ENCODE data around the gene KIR3DL2.
"Not testable (repeated sequence)": the region's sequence is repeated elsewhere in the genome, so short reads cannot be mapped to it uniquely, and the experiment has no call there.

Gene KIR3DL2

DNA sequence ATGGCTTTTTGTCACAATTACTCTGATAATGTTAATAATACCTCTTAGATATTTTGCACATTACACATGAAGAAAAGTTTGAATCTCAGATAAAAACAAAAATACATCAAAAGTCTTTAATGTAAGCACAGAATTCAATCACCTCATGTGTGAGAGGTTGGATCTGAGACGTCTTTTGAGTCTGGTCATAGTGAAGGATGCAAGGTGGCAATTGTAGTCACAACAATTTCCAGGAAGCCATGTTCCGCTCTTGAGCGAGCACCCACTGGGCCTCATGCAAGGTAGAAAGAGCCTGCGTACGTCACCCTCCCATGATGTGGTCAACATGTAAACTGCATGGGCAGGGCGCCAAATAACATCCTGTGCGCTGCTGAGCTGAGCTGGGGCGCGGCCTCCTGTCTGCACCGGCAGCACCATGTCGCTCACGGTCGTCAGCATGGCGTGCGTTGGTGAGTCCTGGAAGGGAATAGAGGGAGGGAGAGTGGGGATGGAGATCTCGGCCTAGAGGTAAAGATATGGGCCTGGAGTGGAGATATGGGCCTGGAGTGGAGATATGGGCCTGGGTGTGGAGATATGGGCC is at the start of gene KIR3DL2:
KIR3DL2 (plus strand) TSS at position 383 of the 580 bp plus-strand sequence; CDS start at position 416, 33 bp downstream.
- H3K27ac ChIP-seq, result not testable (repeated sequence)

DNA sequence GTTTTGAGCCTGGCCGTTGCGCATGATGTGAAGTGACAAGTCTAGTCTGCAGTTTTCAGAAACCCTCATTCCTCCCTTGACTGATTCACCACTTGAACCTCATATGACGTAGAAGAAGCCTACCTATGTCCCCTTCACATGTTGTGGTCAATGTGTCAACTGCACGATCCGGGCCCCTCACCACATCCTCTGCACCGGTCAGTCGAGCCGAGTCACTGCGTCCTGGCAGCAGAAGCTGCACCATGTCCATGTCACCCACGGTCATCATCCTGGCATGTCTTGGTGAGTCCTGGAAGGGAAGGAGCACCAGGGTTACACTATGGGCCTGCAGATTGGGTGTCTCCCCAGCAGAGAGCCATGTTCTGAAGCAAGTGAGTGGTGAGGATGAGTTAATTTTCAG is 46.8 kb upstream of the KIR3DL2 start, which contains the start of gene KIR2DL4:
KIR2DL4 (plus strand) TSS at position 201 of the 400 bp plus-strand sequence; CDS start at position 243, 42 bp downstream.
- H3K27ac ChIP-seq, result no peak within 1 kb of the TSS
- TF ChIP-seq ZFX (IDR thresholded peaks at IDR 0.05; ENCODE audit: borderline replicate concordance), result no peak
- TF ChIP-seq, protein P1, sequence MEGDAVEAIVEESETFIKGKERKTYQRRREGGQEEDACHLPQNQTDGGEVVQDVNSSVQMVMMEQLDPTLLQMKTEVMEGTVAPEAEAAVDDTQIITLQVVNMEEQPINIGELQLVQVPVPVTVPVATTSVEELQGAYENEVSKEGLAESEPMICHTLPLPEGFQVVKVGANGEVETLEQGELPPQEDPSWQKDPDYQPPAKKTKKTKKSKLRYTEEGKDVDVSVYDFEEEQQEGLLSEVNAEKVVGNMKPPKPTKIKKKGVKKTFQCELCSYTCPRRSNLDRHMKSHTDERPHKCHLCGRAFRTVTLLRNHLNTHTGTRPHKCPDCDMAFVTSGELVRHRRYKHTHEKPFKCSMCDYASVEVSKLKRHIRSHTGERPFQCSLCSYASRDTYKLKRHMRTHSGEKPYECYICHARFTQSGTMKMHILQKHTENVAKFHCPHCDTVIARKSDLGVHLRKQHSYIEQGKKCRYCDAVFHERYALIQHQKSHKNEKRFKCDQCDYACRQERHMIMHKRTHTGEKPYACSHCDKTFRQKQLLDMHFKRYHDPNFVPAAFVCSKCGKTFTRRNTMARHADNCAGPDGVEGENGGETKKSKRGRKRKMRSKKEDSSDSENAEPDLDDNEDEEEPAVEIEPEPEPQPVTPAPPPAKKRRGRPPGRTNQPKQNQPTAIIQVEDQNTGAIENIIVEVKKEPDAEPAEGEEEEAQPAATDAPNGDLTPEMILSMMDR (IDR thresholded peaks at IDR 0.05), result no peak

DNA sequence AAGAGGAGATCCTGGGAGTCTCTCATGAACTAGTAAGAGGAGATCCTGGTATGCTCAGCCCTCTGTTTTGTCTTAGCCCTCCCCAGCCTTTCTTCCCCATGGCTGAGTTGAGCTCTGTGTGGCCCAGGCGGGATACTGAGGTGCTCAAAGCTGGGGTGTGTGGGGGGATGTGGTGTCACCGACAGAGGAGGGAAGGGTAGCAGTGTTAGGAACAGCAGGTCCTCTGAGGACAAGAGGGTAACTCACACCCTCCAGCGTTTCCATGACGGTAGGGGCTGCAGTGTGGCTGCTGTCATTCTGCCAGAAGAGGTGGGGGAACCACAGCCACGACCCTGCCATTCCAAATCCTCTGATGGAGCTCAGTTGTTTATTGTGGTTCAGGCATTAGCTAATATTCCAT is 46.1 kb upstream of the KIR3DL2 start:
- no peak overlapping the region for H3K27ac ChIP-seq
- TF ChIP-seq, protein P1 (IDR thresholded peaks at IDR 0.05), result no peak
- TF ChIP-seq ZFX (IDR thresholded peaks at IDR 0.05; ENCODE audit: borderline replicate concordance), result no peak

DNA sequence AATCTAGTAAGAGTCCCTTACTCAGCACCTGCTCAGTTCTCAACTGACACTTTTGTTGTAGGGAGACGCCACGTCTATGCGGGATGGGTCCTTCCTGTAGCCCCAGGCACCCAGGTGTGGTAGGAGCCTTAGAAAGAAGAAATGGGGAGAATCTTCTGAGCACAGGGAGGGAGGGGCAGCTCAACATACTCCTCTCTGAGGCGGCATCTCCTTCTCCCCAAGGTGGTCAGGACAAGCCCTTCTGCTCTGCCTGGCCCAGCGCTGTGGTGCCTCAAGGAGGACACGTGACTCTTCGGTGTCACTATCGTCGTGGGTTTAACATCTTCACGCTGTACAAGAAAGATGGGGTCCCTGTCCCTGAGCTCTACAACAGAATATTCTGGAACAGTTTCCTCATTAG is 45.7 kb upstream of the KIR3DL2 start:
- no peak overlapping the region for H3K27ac ChIP-seq
- TF ChIP-seq, protein P1 (IDR thresholded peaks at IDR 0.05), result no peak
- no peak for TF ChIP-seq ZFX (IDR thresholded peaks at IDR 0.05; ENCODE audit: borderline replicate concordance)

DNA sequence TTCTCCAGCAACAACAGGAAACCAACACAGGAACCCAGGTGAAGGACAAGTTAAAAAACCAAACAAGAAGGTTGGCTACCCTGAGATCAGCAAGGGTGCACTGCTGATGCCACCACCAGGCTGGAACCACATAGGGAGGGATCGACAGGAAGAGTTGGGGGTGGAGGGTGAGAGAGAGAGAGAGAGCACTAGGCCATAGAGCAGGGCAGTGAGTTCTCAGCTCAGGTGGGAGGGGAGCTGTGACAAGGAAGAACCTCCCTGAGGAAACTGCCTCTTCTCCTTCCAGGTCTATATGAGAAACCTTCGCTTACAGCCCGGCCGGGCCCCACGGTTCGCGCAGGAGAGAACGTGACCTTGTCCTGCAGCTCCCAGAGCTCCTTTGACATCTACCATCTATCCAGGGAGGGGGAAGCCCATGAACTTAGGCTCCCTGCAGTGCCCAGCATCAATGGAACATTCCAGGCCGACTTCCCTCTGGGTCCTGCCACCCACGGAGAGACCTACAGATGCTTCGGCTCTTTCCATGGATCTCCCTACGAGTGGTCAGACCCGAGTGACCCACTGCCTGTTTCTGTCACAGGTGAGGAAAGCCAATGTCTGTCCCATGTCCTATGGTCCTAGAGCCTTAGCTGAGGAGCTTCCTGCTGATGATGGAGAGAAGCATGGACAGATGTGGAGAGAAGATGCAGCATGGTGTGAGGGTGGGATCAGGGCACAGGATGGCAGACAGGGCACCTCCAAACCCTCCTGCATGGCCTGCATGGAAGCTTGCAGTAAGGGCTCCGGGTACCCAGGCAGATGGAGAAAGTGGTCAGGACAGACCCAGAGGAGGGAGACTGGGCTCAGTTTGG is 44.4 kb upstream of the KIR3DL2 start:
- H3K27ac ChIP-seq, result no peak overlapping the region
- TF ChIP-seq, protein P1 (IDR thresholded peaks at IDR 0.05), result no peak
- TF ChIP-seq ZFX (IDR thresholded peaks at IDR 0.05; ENCODE audit: borderline replicate concordance), result no peak

DNA sequence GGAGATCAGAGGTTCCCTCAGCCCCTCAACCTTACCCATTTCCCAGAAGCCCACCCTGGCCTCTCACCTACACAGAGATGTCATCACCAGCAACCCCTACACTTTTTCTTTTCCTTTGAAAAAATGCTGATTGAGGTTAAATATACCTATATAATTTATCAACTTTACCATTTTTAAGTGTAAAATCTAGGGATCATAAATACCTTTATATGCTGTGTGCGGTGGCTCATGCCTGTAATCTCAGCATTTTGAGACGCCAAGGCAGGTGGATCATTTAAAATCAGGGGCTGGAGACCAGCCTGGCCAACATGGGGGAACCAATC is 43.8 kb upstream of the KIR3DL2 start:
- no peak for TF ChIP-seq ZFX (IDR thresholded peaks at IDR 0.05; ENCODE audit: borderline replicate concordance)
- TF ChIP-seq, protein P1 (IDR thresholded peaks at IDR 0.05), result no peak
- H3K27ac ChIP-seq, result no peak overlapping the region

DNA sequence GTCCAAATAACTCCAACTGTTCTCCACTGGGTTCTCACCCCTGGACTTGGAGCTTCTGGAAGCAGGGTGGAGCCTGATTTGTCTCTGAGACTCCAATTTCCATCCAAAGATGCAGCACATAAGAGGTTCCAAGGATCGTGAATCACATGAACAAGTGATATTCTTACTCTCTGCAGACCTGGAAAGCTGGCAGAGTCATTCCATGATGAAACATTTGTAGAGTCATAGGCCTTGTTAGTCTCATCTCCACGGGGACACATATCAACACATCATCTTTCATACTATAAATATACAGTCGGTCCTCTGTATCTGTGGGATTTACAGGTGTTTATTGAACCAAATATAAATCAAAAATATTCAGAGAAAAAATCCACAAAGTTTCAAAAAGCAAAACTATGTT is 35.7 kb upstream of the KIR3DL2 start:
- not testable (repeated sequence) for H3K27ac ChIP-seq

DNA sequence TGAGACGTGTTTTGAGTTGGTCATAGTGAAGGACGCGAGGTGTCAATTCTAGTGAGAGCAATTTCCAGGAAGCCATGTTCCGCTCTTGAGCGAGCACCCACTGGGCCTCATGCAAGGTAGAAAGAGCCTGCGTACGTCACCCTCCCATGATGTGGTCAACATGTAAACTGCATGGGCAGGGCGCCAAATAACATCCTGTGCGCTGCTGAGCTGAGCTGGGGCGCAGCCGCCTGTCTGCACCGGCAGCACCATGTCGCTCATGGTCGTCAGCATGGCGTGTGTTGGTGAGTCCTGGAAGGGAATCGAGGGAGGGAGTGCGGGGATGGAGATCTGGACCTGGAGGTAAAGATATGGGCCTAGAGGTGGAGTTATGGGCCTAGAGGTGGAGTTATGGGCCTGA is 34.0 kb upstream of the KIR3DL2 start, which contains the start of gene KIR3DL1:
KIR3DL1 (plus strand) TSS at position 218 of the 400 bp plus-strand sequence.
- H3K27ac ChIP-seq, result not testable (repeated sequence)

Data from 22Rv1 (cell line).